ENCODE measurements around the gene RPP25L.

The RPP25L gene
- total RNA-seq: 2.0 to 16.9 (median 12.6) reads per million in 9 experiments

DNA sequence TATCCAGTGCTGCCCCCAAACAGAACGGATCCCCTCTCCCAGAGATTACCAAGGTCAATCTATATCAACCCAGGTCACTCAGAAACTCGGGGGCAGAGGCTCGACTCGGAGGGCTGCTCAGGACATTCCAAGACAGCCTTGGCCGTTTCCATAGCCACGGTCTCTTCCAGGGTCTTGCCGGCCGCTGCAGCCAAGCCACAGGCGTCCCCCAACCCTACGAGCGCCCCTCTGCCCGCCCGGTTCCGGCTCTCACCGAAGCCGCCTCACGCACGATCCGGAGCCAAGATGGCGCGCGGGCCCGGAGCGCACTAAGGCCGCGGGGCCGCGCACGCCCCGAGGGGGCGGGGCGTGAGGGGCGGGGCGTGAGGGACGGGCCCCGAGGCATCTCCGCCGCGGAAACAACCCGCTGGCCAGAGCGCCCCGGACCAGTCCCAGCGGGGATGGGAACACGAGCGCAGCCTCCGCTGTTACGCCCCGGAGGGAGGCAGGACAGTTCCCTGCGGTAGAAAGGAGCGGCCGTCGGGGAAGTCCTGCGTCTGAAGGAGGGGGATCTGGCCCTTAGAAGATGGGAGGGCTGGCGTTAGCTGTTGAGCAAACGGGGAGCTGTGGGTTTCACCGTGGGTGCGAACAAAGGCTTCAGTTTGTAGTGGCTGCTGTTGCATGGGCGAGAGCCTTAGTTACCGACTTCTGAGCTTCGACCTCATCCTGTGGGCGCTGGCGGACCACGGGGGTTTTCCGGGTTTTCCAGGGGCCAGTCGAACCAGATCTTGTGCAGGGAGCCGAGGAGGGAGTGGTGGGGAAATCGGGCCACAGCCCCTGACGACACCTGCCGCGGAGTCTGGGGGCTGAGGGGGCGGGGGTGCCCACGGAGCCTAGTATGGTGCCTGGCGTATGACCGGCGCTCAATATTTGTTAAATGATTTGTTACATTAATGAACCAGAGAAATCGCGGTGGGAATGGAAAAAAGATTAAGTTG, at the start of gene RPP25L:
Gene RPP25L, minus strand, starts transcription at position 287 of the 977 bp plus-strand sequence. CDS start 801 bp downstream, outside the sequence.
- no peaks in the 10 kb centered on the region for H3K9me3 Mint-ChIP-seq
- peak within 1 kb of the TSS; percentile 77 to 81 for H3K4me3 Mint-ChIP-seq
- H3K27me3 Mint-ChIP-seq: no peaks in the 10 kb centered on the region
- peaks cover 16 to 19% of the 10 kb centered on the region in 2 donors for H3K4me1 Mint-ChIP-seq (ENCODE audit: low read depth in 2 of 2)
- DNase-seq: peak; percentile 80 to 85 (median 81)
- peak; percentile 85 for ATAC-seq (replicated peaks)
- H3K36me3 Mint-ChIP-seq (ENCODE audit: insufficient read depth): peaks cover 29% of the 10 kb centered on the region
- peak within 1 kb of the TSS; percentile 95 to 98 for H3K27ac Mint-ChIP-seq

- DNase-seq (no peak), ATAC-seq (replicated peaks) (no peak)
- Mint-ChIP-seq H3K4me1 (ENCODE audit: low read depth in 2 of 2) (peaks cover 22 to 26% of the 10 kb centered on the region in 2 donors), H3K36me3 (ENCODE audit: insufficient read depth) (no peaks in the 10 kb centered on the region), H3K9me3 (no peaks in the 10 kb centered on the region), H3K4me3 (no peak overlapping the region), H3K27me3 (no peaks in the 10 kb centered on the region), H3K27ac (no peak overlapping the region)
These were observed 47.8 kb upstream of the RPP25L start for GRCh38 chr9:34659592-34660253.

- no peak for DNase-seq
- Mint-ChIP-seq H3K4me3 (no peak overlapping the region), H3K9me3 (no peaks in the 10 kb centered on the region), H3K36me3 (ENCODE audit: insufficient read depth) (no peaks in the 10 kb centered on the region), H3K27me3 (no peaks in the 10 kb centered on the region), H3K27ac (no peak overlapping the region), H3K4me1 (ENCODE audit: low read depth in 2 of 2) (peaks cover 15 to 16% of the 10 kb centered on the region in 2 donors)
- ATAC-seq (replicated peaks): no peak
These were observed 46.6 kb upstream of the RPP25L start for GRCh38 chr9:34658461-34658860.

DNA sequence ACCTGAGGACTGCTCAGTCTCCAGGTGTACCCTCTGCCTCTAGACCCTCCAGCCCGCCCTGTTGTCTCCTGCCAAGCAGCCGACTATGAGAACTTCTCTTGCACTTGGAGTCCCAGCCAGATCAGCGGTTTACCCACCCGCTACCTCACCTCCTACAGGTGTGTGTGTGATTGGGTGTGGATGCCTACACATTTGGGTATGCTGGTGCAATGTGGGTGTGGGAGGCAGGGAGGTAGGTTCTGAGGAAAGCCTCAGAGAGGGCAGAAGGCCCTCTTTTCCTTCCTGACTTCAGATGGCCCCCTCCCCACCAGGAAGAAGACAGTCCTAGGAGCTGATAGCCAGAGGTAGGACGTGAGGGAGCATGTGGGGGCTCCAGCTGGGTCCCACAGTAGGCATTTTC, 45.1 kb upstream of the RPP25L start:
- DNase-seq (no peak), ATAC-seq (replicated peaks) (no peak)
- H3K27me3 Mint-ChIP-seq: no peaks in the 10 kb centered on the region
- no peak overlapping the region for H3K4me3 Mint-ChIP-seq
- H3K9me3 Mint-ChIP-seq: no peaks in the 10 kb centered on the region
- peaks cover 16 to 18% of the 10 kb centered on the region in 2 donors for H3K4me1 Mint-ChIP-seq (ENCODE audit: low read depth in 2 of 2)
- H3K27ac Mint-ChIP-seq: no peak overlapping the region
- no peaks in the 10 kb centered on the region for H3K36me3 Mint-ChIP-seq (ENCODE audit: insufficient read depth)

DNA sequence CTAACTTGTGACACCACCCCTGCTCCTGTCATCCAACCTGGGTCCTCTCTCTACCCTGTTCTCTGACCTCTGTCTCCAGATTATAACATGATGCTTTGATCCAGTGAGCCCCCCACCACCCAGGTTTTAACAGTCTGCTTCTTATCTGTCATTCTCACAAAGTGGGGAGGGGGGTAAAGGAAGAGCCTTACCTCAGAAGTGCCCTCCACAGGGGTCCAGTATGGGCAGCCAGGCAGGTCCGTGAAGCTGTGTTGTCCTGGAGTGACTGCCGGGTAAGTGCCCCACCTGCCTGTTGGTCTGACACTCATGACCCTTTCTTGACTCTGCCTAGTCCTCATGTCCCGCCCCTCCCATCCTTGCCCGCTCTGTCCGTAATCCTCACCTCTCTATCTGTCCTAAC, 43.5 kb upstream of the RPP25L start:
- Mint-ChIP-seq H3K27ac (no peak overlapping the region), H3K9me3 (no peaks in the 10 kb centered on the region), H3K36me3 (ENCODE audit: insufficient read depth) (peaks cover 6% of the 10 kb centered on the region), H3K4me1 (ENCODE audit: low read depth in 2 of 2) (peaks cover 15 to 18% of the 10 kb centered on the region in 2 donors), H3K4me3 (no peak overlapping the region), H3K27me3 (no peaks in the 10 kb centered on the region)
- ATAC-seq (replicated peaks): no peak
- DNase-seq: no peak

GRCh38 chr9:34654323-34655051, 42.6 kb upstream of the RPP25L start:
- DNase-seq: no peak
- no peak overlapping the region for H3K4me3 Mint-ChIP-seq
- no peaks in the 10 kb centered on the region for H3K9me3 Mint-ChIP-seq
- no peaks in the 10 kb centered on the region for H3K27me3 Mint-ChIP-seq
- H3K36me3 Mint-ChIP-seq (ENCODE audit: insufficient read depth): peaks cover 15% of the 10 kb centered on the region
- peak overlapping the region in 1 of 2 donors; percentile 5 for H3K27ac Mint-ChIP-seq
- peaks cover 15 to 21% of the 10 kb centered on the region in 2 donors for H3K4me1 Mint-ChIP-seq (ENCODE audit: low read depth in 2 of 2)
- no peak for ATAC-seq (replicated peaks)

GRCh38 chr9:34653151-34654072, 41.5 kb upstream of the RPP25L start:
- peaks cover 23 to 28% of the 10 kb centered on the region in 2 donors for H3K4me1 Mint-ChIP-seq (ENCODE audit: low read depth in 2 of 2)
- H3K27ac Mint-ChIP-seq: peak overlapping the region; percentile 5 to 26
- peaks cover 26% of the 10 kb centered on the region for H3K36me3 Mint-ChIP-seq (ENCODE audit: insufficient read depth)
- ATAC-seq (replicated peaks): no peak
- H3K9me3 Mint-ChIP-seq: no peaks in the 10 kb centered on the region
- H3K4me3 Mint-ChIP-seq: no peak overlapping the region
- H3K27me3 Mint-ChIP-seq: no peaks in the 10 kb centered on the region
- DNase-seq: no peak

- DNase-seq (no peak), ATAC-seq (replicated peaks) (no peak)
- no peaks in the 10 kb centered on the region for H3K27me3 Mint-ChIP-seq
- H3K36me3 Mint-ChIP-seq (ENCODE audit: insufficient read depth): peaks cover 31% of the 10 kb centered on the region
- peak overlapping the region in 1 of 2 donors; percentile 0 for H3K4me3 Mint-ChIP-seq
- H3K27ac Mint-ChIP-seq: peak overlapping the region in 1 of 2 donors; percentile 26
- peaks cover 31 to 36% of the 10 kb centered on the region in 2 donors for H3K4me1 Mint-ChIP-seq (ENCODE audit: low read depth in 2 of 2)
- no peaks in the 10 kb centered on the region for H3K9me3 Mint-ChIP-seq
These were observed 40.7 kb upstream of the RPP25L start for GRCh38 chr9:34652602-34653000.

GRCh38 chr9:34651876-34652601, 40.1 kb upstream of the RPP25L start, which contains the start of gene IL11RA:
Gene IL11RA, plus strand, starts transcription at chr9:34652185. Its CDS starts 3,033 bp downstream, at chr9:34655218.
- Mint-ChIP-seq H3K9me3 (no peaks in the 10 kb centered on the region), H3K4me1 (ENCODE audit: low read depth in 2 of 2) (peaks cover 37 to 42% of the 10 kb centered on the region in 2 donors), H3K4me3 (peak within 1 kb of the TSS in 1 of 2 donors; percentile 0), H3K27me3 (no peaks in the 10 kb centered on the region), H3K27ac (peak within 1 kb of the TSS; percentile 5 to 26), H3K36me3 (ENCODE audit: insufficient read depth) (peaks cover 32% of the 10 kb centered on the region)
- ATAC-seq (replicated peaks) (peak; percentile 29), DNase-seq (no peak)

DNA sequence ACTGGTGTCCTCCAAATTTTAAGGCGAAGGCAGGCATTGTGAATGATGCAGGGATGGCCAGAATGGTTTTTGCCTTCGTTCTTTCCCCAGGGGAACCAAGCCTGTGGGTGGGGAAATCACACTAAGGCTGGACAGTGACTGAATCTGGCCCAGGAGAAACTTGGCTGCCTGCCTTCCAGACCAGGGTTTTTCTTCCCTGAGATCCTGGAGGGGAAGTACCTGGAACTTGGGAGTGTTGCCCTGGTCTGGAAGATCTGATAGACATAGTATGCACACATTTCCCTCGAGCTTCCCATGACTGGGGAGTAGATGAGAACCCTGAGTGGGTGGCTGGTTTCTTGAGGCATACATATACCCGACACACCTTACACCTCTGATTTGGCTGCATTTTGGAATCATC, 39.4 kb upstream of the RPP25L start:
- H3K9me3 Mint-ChIP-seq: no peaks in the 10 kb centered on the region
- H3K27me3 Mint-ChIP-seq: no peaks in the 10 kb centered on the region
- H3K4me1 Mint-ChIP-seq (ENCODE audit: low read depth in 2 of 2): peaks cover 39 to 44% of the 10 kb centered on the region in 2 donors
- ATAC-seq (replicated peaks): no peak
- H3K36me3 Mint-ChIP-seq (ENCODE audit: insufficient read depth): peaks cover 38% of the 10 kb centered on the region
- no peak overlapping the region for H3K27ac Mint-ChIP-seq
- no peak overlapping the region for H3K4me3 Mint-ChIP-seq
- DNase-seq: no peak

DNA sequence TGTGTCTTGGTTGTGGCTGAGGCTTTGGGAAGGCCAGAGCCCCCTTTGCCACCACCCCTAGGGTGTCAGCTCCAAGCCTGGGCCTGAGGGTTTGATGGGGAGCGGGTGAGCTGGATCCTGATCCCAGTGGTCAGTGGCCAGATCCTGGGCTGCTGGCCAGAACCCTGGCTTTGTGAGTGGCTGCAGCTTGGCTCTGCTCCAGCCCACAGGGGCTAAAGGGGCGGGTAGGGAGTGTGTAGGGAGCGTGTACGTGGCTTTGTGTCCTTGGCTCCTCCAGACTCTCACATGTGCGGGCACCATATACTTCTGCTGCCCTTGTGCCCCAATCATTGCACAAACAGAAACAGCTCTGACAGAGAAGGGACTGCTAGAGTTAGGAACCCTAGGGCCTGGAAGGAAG, 38.9 kb upstream of the RPP25L start:
- H3K36me3 Mint-ChIP-seq (ENCODE audit: insufficient read depth): peaks cover 42% of the 10 kb centered on the region
- ATAC-seq (replicated peaks) (no peak), DNase-seq (no peak)
- no peak overlapping the region for H3K4me3 Mint-ChIP-seq
- no peaks in the 10 kb centered on the region for H3K9me3 Mint-ChIP-seq
- H3K27ac Mint-ChIP-seq: no peak overlapping the region
- H3K4me1 Mint-ChIP-seq (ENCODE audit: low read depth in 2 of 2): peaks cover 44 to 49% of the 10 kb centered on the region in 2 donors
- H3K27me3 Mint-ChIP-seq: no peaks in the 10 kb centered on the region

- no peak for DNase-seq
- Mint-ChIP-seq H3K27me3 (no peaks in the 10 kb centered on the region), H3K4me1 (ENCODE audit: low read depth in 2 of 2) (peaks cover 42 to 43% of the 10 kb centered on the region in 2 donors), H3K27ac (peak overlapping the region in 1 of 2 donors; percentile 78), H3K36me3 (ENCODE audit: insufficient read depth) (peaks cover 42% of the 10 kb centered on the region), H3K9me3 (no peaks in the 10 kb centered on the region), H3K4me3 (peak overlapping the region in 1 of 2 donors; percentile 42)
- ATAC-seq (replicated peaks): no peak
These were observed 36.8 kb upstream of the RPP25L start for GRCh38 chr9:34648673-34649072.

All from effector memory CD8-positive, alpha-beta T cell (primary cell).